HCEC 1CT (cell line): ENCODE data around the gene TNS4.

ENCODE experiments used
- DNase-seq: peaks from one replicate; pipeline ENCODE4 v3.0.0-alpha.2; 2017

TNS4 gene

GRCh38 chr17:40535924-40536294 lies 34.5 kb upstream of the TNS4 start:
- DNase-seq = no peak

- DNase-seq = no peak
These were observed 34.0 kb upstream of the TNS4 start for GRCh38 chr17:40535438-40535837.

GRCh38 chr17:40534371-40535189 lies 33.2 kb upstream of the TNS4 start:
- DNase-seq = no peak

- DNase-seq = no peak
These were observed 32.5 kb upstream of the TNS4 start for GRCh38 chr17:40533896-40534295.

GRCh38 chr17:40532520-40533253 lies 31.3 kb upstream of the TNS4 start:
- DNase-seq = no peak

GRCh38 chr17:40531051-40531991 lies 29.9 kb upstream of the TNS4 start:
- DNase-seq = no peak

- no peak for DNase-seq
These were observed 29.1 kb upstream of the TNS4 start for GRCh38 chr17:40530531-40530994.

- DNase-seq = no peak
These were observed 28.6 kb upstream of the TNS4 start for GRCh38 chr17:40529991-40530390.

GRCh38 chr17:40528692-40529417 lies 27.4 kb upstream of the TNS4 start:
- no peak for DNase-seq

- DNase-seq = peak; percentile 27
These were observed 25.2 kb upstream of the TNS4 start for GRCh38 chr17:40526668-40527067.

GRCh38 chr17:40525294-40525693 lies 23.9 kb upstream of the TNS4 start:
- DNase-seq = no peak

GRCh38 chr17:40524243-40524965 lies 23.0 kb upstream of the TNS4 start:
- no peak for DNase-seq

- no peak for DNase-seq
These were observed 21.5 kb upstream of the TNS4 start for GRCh38 chr17:40522961-40523310.

- no peak for DNase-seq
These were observed 21.0 kb upstream of the TNS4 start for GRCh38 chr17:40522250-40522960.

- DNase-seq = no peak
These were observed 19.6 kb upstream of the TNS4 start for GRCh38 chr17:40520991-40521453.

- DNase-seq = no peak
These were observed 17.8 kb upstream of the TNS4 start for GRCh38 chr17:40519089-40519775.

GRCh38 chr17:40518401-40519088 lies 17.1 kb upstream of the TNS4 start:
- no peak for DNase-seq

GRCh38 chr17:40517981-40518380 lies 16.6 kb upstream of the TNS4 start:
- no peak for DNase-seq

- no peak for DNase-seq
These were observed 15.9 kb upstream of the TNS4 start for GRCh38 chr17:40517286-40517662.
